Stimulated activated CD4-positive, alpha-beta T cell treated with anti-CD3 and anti-CD28 coated beads, Interleukin-12 subunit alpha, Interleukin-12 subunit beta, amount 100 ng/mL, for 24 hours (primary cell): ENCODE data around the gene CAMSAP3.
"Not testable (repeated sequence)": the region's sequence is repeated elsewhere in the genome, so short reads cannot be mapped to it uniquely, and the experiment has no call there.

Experiments used
- DNase-seq, 2 experiments: peaks; one replicate each; pipeline ENCODE4 v3.0.0-alpha.2; 2020; ENCODE audit warnings: low read depth in 2 of 2

CAMSAP3 gene

GRCh38 chr19:7575434-7576040 is 20.1 kb upstream of the CAMSAP3 start:
- no peak for DNase-seq

GRCh38 chr19:7577422-7577821 is 18.2 kb upstream of the CAMSAP3 start:
- DNase-seq, result not testable (repeated sequence)

- no peak for DNase-seq
Measured at GRCh38 chr19:7578127-7578526, 17.5 kb upstream of the CAMSAP3 start.

- no peak for DNase-seq
Measured at GRCh38 chr19:7579182-7579581, 16.5 kb upstream of the CAMSAP3 start.

- no peak for DNase-seq
Measured at GRCh38 chr19:7582446-7582845, 13.2 kb upstream of the CAMSAP3 start.

- no peak for DNase-seq
Measured at GRCh38 chr19:7589822-7590221, 5.8 kb upstream of the CAMSAP3 start.

GRCh38 chr19:7590256-7590655 is 5.4 kb upstream of the CAMSAP3 start:
- DNase-seq, result no peak

GRCh38 chr19:7596211-7596937 is 711 bp downstream of the CAMSAP3 start:
- no peak for DNase-seq

GRCh38 chr19:7597689-7598088 is 2.0 kb downstream of the CAMSAP3 start:
- no peak for DNase-seq

- no peak for DNase-seq
Measured at GRCh38 chr19:7598180-7598579, 2.5 kb downstream of the CAMSAP3 start.

- DNase-seq, result no peak
Measured at GRCh38 chr19:7600721-7601120, 5.1 kb downstream of the CAMSAP3 start.

- no peak for DNase-seq
Measured at GRCh38 chr19:7602240-7602934, 6.7 kb downstream of the CAMSAP3 start.

GRCh38 chr19:7602935-7603497 is 7.4 kb downstream of the CAMSAP3 start:
- no peak for DNase-seq

GRCh38 chr19:7603919-7604318 is 8.3 kb downstream of the CAMSAP3 start:
- no peak for DNase-seq

- DNase-seq, result peak in 1 of 2 experiments; percentile 40
Measured at GRCh38 chr19:7605490-7606222, 10.0 kb downstream of the CAMSAP3 start.

- DNase-seq, result no peak
Measured at GRCh38 chr19:7606289-7606688, 10.6 kb downstream of the CAMSAP3 start.

- no peak for DNase-seq
Measured at GRCh38 chr19:7607212-7607873, 11.7 kb downstream of the CAMSAP3 start.

- no peak for DNase-seq
Measured at GRCh38 chr19:7607874-7608560, 12.4 kb downstream of the CAMSAP3 start.

GRCh38 chr19:7610491-7611240 is 15.0 kb downstream of the CAMSAP3 start:
- DNase-seq, result no peak
